NCI-H510A (cell line): Measurements from ENCODE around the gene VWCE.

Experiments
- DNase-seq: peaks from one replicate; lab custom pipeline; 2025; lab: John Stamatoyannopoulos, UW

Gene VWCE, protein sequence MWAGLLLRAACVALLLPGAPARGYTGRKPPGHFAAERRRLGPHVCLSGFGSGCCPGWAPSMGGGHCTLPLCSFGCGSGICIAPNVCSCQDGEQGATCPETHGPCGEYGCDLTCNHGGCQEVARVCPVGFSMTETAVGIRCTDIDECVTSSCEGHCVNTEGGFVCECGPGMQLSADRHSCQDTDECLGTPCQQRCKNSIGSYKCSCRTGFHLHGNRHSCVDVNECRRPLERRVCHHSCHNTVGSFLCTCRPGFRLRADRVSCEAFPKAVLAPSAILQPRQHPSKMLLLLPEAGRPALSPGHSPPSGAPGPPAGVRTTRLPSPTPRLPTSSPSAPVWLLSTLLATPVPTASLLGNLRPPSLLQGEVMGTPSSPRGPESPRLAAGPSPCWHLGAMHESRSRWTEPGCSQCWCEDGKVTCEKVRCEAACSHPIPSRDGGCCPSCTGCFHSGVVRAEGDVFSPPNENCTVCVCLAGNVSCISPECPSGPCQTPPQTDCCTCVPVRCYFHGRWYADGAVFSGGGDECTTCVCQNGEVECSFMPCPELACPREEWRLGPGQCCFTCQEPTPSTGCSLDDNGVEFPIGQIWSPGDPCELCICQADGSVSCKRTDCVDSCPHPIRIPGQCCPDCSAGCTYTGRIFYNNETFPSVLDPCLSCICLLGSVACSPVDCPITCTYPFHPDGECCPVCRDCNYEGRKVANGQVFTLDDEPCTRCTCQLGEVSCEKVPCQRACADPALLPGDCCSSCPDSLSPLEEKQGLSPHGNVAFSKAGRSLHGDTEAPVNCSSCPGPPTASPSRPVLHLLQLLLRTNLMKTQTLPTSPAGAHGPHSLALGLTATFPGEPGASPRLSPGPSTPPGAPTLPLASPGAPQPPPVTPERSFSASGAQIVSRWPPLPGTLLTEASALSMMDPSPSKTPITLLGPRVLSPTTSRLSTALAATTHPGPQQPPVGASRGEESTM

DNA sequence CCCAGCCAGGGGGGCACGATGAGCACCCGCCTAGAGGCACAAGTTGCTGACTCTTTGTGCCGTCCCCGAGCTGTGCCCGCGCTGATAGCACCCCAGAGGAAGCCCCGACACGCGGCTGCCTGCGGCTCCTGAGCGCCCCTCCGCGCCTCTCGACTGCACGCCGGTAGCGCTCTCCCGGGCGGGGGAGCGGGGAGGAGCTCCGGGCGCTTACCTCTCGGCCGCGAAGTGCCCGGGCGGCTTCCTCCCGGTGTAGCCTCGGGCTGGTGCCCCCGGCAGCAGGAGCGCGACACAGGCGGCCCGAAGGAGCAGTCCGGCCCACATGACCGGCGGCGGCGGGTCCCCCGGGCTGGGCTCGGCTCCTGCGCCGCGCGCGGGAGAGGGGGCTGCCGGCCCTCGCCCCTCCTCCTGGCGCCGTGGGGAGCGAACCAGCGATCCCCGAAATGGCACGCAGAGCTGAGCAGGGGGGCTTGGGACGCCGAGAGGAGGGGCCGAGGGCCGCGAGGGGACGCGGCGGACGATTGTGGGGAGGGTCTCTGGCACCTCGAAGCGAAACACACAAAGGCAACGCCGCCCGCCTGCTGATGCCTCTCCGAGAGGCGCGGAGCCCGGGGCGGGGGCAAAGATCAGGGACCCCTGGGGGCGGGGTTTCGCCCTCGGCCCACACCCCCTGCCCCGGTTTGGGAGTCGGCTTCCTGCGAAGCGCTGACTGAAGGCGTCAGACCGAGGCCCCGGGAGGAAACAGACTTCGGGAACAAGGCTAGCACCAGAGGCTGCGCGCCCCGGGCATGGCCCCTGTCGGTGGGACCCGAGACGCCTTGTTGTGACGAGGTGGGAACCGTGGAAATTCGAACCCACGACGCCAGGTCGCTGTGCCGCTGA lies at the start of gene VWCE:
TSS of gene VWCE (minus strand) at position 600 of the 879 bp plus-strand sequence. CDS start at position 321, 279 bp downstream.
- DNase-seq, result peak; percentile 68

- no peak for DNase-seq
Measured at GRCh38 chr11:61343792-61344745, 49.0 kb upstream of the VWCE start.

DNA sequence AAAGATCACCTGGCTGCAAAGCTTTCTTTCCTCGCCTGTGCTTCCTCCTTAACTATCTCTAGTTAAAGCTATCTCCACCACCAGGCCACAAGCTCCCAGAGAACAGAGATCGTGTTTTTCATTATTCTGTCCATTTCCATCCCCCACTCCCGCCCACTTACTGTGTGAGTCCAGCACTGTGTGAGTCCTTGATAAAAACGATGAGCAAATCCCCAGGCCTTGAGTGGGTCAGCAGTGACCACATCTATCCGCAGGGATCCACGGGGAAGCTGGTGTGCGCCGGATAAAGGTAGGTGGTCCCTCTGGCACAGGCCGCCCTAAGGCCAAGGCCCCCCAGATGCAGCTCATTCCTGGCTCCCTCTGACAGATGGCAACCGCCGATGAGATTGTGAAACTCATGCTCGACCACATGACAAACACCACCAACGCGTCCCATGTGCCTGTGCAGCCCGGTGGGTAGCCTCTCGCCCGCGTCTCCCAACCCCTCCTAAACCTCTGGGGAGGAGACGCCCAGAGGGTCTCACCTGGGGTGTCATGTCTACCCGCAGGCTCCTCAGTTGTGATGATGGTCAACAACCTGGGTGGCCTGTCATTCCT lies 47.2 kb upstream of the VWCE start:
- DNase-seq, result no peak

- no peak for DNase-seq
Measured at GRCh38 chr11:61341706-61342105, 46.6 kb upstream of the VWCE start.

DNA sequence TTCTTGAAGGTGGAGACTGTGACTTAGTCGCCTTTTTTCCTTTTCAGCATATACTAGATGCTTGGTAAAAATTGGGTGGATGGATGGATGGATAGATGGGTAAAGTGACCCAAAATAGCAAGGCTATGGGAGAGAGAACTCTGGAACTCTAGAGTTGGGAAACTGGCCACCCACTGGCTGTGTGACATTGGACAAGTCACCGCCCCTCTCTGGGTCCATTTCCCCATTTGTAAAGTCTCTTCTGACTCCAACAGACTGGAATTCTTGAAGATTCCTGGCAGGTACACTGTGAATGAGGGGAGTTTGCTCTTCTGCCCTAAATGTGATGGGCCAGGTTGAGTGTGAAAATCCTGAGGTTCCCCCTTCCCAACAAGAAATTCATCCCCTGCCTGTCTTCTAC lies 45.9 kb upstream of the VWCE start:
- no peak for DNase-seq

GRCh38 chr11:61339490-61339878 lies 44.4 kb upstream of the VWCE start:
- DNase-seq, result no peak

GRCh38 chr11:61338783-61339489 lies 43.8 kb upstream of the VWCE start:
- DNase-seq, result no peak

DNA sequence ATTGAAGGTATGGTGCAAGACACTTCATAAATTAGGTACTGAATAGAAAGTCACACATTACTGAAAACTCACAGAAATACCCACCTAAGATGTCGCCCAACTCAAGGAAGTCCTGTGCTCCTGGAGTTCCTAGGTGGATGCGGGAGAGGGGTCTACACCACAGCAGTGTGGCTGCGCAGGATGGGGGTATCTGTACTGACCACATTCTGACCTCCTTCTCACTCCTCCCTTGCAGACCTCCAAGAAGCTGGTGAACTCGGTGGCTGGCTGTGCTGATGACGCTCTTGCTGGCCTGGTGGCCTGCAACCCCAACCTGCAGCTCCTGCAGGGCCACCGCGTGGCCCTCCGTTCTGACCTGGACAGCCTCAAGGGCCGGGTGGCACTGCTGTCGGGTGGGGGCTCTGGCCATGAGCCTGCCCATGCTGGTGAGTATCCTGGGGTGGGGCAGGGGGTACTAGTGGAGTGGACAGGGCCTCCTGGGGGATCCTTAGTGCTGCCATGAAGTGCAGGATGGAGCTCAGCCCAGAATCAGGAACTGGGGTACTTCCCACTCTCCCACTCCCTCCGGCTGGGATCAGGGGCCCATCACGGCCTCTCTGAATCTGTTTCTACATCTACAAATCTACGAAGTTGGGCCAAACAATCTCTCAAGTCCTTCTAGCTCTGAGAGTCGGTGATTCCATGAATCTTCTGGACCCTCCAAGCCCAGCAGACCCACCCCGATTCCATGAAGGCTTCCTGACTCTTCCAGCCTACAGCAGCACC lies 42.8 kb upstream of the VWCE start:
- DNase-seq, result no peak

GRCh38 chr11:61336171-61336935 lies 41.2 kb upstream of the VWCE start:
- peak; percentile 60 for DNase-seq

DNA sequence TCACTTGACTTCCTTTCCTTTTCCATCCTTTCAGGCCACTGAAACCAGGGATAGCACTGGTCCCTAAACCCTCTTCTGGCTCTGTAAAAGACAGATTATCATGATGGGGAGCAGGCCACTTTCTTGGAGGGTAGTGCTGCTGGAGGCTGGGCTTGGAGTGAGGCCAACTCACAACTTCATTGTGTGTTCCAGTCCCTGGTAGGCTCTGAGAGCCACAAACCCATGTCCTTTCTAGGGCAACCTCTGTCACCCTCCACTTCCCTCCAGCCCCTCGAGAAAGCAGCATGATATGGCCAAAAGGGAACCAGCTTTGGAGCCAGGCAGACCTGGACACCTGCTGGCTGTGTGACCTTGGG lies 40.2 kb upstream of the VWCE start:
- no peak for DNase-seq

GRCh38 chr11:61334434-61335354 lies 39.6 kb upstream of the VWCE start:
- no peak for DNase-seq

DNA sequence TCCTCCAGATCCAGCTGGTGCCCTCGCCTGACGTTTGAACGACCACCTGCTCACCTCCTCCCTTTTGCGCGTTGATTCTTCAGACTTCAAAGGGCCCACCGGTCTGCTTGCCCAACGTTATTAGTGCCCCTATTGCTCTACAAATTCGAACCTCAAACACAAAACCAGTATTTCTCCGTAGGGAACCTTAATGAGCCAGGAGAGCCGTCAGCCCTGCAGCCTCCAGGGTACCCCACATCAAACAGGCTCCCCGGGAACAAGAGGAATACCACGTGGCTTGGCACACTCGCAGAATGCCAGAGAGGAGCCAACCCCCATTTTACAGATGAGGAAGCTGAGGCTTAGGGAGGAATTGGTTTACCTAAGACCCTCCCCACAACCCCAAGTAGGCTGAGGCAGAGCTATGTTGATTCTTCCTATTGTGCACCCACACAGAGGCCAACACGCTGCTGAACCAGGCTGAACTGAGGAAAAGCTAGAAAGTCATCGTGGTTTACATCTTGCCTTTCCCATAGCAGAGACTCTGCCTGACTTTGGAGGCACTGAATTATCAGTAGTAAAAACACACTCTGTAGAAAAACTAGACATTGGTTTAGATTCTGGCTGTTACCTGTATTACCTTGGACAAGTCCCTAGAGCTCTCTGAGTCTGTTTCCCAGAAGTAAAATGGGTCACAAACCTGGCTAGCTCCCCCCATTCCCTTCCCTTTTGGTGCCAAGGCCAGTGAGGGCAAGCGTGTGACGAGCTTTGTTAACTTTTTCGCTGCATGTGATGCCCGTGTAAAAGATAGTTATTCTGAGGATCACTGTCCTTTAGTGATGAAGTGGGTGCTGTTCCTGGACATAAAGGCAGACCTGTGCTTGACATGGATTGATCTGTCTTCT lies 38.7 kb upstream of the VWCE start:
- DNase-seq, result no peak

- peak; percentile 88 for DNase-seq
Measured at GRCh38 chr11:61332797-61333549, 37.9 kb upstream of the VWCE start, which contains the start of the genes DDB1 and TKFC. Gene DDB1 (minus strand): TSS chr11:61333105. CDS start chr11:61332968, 137 bp downstream. Gene TKFC (plus strand): TSS chr11:61333228. CDS start chr11:61334729, 1,501 bp downstream.

- no peak for DNase-seq
Measured at GRCh38 chr11:61332281-61332796, 37.2 kb upstream of the VWCE start.

DNA sequence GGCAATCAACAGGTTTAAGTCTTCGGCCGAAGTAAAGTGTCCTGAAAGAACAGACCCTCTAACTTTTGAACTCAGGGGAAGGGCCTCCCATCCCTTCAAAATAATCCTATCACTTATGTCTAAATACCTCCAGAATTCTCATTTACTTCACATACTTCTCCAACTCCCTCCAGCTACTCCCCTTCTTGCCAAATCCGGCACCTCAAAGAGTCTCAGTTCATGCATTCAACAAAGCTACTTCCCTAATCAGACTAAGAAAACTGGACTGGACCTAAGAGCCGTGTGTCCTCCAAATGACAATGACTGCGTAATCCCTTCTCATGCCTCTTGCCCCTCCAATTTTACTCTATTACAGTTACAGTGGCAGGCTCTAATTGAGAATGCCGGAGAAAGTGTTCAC lies 36.5 kb upstream of the VWCE start:
- DNase-seq, result no peak
